Activated CD4-positive, alpha-beta T cell treated with anti-CD3 and anti-CD28 coated beads, Interleukin-2, Interleukin-6, amounts not matched to agents 100 ng/mL and 50 ng/mL, durations not matched to agents 16 hours and 8 hours (primary cell): ENCODE measurements around the gene ZNF740.

Experiments used
- DNase-seq: peaks from one replicate; pipeline ENCODE4 v3.0.0-alpha.2; 2020

Gene ZNF740

DNA sequence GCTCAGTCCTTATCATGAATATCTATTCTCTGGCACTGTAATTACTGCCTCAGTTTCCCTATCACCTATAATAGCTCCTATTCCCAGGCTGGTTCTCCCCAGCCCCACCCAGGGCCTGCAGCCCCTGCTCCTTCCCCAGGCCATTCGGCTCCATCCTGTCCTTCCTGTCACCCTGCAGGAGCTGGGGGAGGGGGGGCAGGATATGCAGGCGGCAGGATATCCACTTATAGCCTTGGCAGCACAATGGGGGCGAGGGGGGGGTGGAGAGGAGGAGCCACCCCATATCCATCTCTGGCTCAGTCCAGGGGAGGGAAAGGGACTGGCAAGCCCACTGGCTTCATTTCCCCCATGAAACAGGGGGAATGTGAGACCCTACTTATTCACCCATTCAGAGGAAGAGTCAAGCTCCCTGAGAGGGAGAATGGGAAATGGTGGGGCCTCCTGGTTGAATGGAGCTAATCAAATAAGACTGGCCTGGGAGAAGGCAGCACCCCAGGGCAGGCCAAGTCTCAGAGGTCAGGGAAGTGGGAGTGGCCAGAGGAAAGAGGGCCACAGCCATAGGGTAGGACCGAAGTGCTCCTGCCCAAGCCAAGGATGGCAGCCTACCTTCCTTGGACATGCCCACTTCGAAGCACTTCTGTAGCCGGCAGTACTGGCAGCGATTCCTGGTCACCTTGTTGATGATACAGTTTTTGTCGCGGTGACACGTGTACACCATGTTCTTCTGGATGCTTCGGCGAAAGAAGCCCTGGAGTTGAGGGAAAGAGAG is 34.3 kb downstream of the ZNF740 start:
- DNase-seq: no peak

DNA sequence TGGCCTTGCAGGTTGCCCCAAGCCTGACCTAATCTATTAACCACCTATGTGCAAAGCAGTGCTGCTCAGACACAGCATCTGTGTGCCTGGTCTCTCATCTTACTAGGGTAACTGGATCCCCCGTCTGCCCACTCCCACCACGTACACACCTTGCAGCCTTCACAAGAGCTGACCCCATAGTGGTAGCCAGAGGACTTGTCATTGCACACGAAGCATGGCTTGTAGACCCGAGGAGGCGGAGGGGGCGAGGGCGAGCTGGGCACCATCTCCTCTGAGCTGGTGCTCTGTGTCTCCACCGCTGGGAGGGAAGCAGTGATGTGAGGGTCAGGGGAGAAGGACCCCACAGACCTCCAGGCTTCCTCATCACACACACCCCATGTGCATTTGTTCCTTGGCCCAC is 35.0 kb downstream of the ZNF740 start:
- DNase-seq: no peak

DNA sequence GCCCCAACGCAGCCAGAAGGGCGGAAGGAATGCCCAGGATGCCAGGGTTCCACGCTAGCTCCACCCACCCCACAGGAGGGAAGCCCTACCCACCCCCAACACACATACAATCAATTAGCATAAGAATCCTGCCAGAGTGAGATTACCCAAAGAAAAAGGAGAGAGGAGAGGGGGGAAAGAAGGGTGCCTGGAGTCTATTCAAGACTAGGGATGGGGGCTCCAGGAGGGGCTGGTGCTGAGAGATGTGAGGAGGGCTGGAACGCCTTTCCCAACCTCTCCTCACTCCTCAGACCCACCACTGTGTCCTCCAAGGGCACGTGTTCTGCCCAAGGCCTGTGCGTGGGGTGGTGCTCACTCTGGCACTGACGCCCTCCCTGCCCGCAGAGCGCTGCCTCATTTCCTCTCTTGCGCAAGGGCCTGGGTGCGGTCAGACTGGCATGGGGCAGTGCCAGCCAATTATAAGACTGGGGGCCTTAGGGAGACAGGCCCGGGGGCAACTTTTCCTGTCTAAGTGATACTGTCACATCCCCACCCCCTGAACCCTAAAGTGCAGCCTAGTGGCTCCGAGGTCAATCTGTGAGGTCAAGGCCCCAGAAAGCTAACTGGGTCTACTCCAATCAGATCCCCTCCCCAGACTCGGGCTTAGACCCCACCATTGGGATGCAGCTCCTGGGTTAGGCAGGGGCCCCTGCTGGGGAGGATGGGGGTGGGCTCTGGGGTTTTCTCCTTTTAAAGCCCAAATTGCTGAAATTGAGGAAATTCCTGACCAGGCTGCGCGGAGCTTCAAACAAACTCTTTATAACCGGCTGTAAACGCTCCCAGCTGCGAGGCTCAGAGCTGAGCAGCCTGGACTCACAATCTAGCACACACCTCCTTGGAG is 36.8 kb downstream of the ZNF740 start:
- peak; percentile 81 for DNase-seq

DNA sequence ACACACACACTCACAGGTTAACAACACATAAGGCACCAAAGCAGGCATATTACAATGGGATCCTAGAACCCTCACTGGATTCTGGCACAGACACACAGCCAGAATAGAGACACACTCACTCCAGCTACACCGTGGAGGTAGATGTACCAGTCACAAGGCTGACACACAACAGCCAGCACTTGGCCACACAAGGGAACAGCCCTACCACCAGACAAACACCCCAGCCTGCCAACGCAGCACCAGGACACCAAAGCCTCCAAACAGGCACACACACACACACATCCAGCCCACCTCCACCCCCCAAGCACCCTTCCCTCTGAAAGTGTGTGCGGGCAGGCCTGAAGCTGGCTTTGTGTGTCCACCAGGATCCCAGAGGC is 37.4 kb downstream of the ZNF740 start:
- DNase-seq: no peak

DNA sequence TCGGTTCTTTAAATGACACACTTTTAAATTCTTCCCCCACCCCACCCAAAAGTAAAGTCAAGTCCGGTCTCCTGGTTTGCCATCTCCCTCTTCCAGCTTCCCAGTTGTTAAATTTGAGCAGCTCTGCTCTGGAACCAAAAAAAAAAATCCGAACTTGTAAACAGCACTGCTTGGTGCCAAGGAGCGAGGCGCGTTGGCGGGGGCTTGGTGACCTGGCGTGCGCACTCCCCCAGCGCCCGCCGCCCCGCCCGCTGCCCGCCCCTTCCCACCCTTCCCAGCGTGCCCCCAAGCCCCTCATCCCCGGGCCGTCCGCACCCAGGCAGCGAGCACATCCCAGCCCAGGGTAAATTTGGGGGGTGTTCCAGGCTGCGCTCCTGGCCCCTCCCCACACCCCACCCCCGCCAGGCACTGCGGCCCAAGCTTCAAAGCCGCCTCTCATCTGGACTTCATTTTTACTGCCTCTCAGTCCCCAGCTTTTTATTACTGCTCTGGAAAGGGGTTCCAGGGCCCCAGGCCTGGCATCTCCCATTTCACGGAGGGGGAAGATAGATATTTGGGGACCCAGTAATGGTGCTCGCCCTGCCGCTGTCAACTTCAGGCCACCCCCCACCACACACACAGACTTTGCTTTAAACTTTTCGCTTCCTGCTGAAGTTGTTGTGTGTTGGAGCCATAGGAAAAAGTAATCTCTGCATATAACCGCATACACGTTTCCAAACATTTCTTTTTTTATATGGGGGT is 38.2 kb downstream of the ZNF740 start:
- no peak for DNase-seq

DNA sequence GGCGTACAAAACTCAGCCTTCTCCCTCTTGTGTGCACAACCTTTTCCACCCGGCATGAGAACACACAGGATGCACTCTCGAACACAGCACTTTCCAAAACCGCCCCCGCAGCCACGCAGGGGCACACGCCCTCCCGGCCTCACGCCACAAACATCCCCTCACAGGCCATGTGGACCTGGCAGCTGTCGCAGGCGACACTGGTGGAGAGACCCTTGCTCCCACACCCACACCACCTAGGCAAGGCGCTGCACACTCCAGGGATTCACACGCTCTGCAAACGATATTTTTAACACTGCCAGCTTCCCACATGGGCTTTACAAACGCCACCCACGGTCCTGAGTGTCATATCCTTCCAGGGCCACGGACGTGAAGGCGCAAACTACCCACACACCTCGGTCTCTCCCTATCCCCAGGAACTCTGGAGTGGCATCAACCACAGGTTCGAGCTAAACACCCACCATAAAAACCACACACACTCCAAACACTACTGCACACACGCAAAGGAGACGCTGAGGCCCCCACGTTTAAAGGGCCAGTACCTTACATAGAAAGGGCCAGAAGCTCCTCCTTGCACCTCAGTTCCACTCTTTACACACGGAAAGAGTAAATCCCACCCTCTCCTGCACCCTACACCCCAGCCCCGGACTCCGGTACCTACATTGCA is 38.9 kb downstream of the ZNF740 start:
- peak; percentile 78 for DNase-seq

DNA sequence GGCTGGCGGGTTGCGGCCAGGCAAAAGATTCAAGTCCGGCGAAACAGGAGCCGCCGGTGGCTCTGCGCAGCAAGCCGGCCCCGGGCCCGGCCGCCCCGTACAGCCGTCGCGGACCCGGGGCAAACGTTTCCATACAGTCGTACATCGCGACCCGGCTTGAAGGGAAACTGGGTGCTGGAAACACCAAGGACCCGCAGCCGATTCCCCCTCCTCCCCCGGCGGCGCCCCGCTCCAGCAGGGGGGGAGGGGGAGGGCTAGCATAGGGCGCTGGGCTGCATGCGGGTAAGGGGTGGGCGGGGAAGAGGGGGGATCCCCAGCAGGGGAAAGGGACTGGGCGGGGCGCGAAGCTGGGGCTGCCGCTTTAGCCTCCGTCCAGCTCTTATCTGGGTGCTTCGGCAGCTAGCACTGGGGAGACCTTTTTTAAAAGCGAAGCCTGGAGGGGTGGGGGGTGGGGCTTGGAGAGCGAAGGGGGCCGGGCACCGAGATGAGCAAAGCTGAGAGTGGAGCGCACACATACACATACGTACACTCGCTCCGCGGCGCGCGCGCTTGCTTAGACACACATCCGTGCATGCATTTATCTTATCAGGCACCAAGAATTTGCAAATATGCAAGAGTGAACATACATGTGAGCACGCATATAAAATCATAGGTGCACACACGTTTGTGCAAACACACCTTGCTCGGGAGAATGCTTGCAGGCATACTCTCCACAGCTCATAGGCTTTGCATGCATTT is 39.6 kb downstream of the ZNF740 start:
- DNase-seq: peak; percentile 87

DNA sequence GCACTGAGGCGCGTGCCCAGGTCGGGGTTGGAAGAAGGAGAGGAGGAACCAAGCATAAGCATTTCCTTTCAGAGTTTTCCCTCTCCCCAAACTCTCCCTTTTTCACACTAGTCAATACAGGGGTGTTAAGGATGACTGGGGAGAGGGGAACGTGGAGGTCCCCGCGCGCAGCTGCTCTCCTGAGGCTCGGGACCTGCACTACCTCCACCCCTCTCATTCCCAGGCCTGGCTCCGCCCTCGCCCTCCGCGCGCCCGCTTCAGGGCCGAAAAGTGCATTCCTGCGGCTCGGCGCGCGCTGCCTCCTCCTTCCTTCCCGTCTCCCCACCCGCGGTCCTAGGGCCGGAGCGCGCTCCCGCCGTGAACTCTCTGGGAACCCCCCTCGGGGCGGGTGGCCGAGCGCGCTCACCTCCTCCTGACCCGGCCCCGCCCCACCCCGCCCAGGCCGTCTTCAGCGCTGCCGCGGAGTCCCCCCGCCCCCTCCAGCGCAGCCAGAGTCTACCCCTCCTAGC is 40.2 kb downstream of the ZNF740 start:
- peak; percentile 94 for DNase-seq

DNA sequence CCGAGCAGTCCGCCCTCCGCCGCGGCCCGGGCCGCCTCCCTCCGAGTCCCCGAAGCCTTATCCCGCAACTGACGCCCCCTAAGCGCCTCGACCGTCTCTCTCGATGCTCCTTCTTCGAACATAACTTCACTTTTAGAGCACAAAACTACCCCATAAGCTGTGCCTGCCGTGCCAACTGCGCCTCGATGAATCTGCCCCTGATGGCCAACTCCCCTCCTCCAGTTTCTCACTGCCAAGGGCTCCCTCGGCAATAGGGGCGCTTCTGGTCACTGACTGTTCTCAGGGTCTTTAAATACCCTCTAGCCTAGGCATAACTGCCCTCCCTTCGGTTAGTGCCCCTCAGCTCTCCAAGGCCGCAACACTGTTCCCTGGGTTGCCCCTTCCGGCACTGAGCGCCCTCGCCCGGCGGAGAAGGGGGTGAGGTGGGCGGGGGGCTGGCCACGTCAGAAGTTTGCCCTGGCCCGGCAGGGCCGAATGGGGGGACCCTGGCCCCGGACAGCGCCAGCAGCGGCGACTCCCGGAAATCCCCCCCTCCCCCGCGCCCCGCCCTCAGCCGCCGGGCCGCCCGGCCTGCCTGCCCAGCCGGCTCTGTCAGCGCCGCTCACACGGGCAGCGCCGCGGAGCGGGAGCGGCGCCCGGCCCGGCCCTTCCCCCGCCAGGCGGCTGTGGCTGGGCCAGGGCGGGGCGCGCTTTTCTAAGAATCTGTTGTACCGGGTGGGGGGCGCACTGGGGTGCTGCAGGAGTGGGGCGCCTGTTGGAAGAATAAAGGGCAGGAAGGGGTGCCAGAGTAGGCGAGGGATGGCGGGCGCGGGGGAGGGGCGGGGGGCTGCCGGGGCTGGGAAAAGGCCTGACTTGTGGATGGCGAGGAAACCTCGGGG is 40.9 kb downstream of the ZNF740 start:
- DNase-seq: peak; percentile 63

DNA sequence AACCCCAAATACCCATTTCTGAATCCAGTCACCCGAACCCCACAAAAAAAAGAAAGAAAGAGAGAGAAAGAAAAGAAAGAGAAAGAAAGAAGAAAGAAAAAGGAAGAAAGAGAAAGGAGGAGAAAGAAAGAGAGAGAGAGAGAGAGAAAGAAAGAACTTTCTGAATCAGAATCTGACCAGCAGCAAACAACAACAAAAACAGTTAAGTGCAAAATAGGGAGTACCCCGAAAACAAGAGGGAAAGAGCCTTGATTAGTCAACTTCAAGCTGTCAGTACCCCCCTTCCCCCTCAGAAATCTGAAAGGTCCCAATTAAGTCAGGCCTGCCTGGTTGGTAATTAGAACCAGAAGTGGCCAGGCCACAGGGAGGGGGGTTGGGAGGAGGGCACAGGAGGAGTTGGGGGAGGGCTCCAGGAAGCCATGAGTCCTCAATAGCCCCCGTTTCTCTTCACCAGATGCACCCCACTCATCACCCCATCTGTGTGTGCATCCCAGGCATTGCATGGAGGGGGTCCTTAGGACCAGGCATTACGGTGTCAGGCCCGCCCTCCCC is 41.7 kb downstream of the ZNF740 start:
- no peak for DNase-seq

DNA sequence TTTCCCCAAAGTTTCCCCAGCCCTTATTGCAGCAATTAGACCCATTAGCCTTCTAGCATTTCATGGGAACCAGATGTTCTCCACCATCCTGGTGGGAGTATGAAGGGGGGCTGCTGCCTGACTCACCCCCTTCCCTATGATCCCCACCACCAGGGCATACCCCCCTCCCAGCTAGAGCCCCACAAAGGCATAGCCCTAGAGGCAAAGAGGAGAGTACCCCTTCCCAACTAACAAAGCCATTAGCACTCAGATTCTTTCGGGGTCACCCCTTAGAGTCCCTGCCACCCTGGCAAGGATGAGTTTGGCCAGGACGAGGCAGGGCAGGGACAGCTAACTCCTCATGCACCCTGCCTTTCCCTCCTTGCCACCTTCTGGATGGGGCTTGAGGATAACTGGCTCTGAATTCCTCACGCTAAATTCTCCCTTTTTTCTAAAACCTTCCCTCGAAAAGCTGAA is 42.3 kb downstream of the ZNF740 start:
- DNase-seq: no peak

DNA sequence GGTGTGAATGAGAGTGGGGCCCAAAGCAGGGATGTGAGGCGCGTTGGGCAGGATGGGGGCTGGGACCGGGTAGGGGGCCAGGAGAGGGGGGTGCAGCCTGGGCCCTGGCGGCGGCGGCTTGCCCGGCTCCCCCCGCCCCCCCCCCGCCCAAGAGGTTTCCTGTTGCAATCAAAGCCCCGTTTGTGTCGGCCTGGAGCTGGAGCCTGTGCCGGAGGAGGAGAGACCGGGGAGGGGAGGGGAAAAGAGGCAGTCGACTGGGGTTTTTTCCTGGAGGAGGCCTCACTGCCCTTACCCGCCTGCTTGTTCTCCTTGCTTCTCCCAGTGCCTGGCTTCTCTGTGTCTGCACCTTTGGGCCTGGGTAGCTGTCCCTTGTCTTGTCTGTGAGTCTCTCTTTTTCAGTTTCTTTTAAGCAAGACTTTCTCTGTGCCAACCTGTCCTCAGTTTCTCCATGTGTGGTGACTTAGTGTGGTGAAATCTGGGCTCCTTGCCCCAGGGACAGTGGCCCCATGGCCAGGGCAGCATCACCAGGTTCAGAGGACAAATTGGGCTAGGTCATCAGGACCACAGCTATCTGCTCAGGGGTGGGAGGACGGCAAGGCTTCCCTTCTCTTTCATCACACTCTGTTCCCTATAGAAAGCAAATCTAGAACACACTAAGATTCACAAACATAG is 43.0 kb downstream of the ZNF740 start:
- no peak for DNase-seq

DNA sequence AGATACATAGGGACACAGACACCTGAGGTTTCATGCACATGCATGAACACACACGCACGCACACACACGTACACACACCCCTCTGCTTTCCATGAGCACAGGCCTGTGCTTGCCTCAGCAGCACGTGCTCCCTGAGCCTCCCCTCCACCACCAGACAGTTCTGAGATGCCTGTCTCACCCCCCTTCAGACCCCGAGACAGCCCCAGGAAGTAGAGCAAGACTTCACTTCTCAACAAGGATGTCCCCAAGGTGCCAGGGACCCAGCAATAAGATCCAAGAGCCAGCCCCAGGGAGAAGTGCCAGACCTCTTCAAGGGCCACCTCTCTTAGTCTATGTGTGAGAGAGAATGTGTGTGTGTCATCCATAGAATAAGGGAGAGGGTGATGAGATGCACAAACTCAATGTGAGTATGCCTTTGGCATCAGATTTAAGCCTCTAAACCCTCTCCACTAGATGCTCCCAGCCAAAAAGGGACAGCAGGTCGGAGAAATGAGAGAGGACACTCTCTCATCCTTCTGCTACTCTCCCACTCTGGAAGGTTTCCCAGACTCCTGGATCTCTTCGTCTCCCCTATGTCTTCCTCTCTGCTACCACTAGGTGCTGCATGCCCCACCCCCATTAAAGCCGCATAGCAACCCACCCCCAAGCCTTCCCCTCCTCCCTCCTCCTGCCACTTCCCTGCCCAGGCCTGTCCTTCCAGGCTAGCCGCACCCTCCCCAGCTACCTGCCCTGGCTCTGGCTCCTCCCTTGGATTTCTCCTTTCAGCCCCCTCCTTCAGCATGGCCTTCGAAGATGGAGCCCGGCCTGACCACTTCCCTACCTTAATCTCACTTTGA is 43.8 kb downstream of the ZNF740 start:
- DNase-seq: no peak

DNA sequence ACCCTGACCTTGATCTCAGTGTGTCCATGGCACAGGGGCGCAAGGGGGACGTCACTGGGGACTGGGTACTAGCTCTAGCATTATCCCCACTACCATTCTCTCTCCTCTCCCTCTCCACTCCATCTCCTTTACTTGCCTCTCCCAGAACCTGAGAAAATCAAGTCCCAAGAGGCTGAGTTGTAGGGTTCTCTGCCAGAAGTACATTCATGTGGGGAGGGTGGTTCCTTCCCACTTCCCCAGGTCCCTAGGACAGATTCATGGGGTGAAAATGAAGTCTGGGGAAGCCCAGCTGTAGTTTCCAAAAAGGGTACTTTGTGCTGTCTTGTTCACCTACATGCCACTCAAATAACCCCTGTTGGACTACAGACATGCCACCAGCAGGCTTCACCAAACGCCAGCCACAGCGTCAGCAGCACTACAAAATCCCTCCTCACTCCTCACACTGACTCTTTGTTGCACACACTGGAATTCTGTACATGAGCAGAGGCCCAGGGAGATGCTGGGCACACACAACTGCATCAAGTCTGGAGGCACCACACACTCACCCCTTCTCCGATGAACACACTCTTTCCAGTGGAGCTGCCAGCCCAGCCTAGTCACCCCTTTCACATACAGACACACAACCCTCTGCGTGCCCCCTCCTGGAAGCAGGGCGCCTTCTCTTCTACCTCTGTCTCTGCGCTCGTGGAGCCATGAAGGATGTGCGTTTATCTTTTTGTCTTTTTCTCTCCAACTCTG is 44.5 kb downstream of the ZNF740 start:
- DNase-seq: no peak

DNA sequence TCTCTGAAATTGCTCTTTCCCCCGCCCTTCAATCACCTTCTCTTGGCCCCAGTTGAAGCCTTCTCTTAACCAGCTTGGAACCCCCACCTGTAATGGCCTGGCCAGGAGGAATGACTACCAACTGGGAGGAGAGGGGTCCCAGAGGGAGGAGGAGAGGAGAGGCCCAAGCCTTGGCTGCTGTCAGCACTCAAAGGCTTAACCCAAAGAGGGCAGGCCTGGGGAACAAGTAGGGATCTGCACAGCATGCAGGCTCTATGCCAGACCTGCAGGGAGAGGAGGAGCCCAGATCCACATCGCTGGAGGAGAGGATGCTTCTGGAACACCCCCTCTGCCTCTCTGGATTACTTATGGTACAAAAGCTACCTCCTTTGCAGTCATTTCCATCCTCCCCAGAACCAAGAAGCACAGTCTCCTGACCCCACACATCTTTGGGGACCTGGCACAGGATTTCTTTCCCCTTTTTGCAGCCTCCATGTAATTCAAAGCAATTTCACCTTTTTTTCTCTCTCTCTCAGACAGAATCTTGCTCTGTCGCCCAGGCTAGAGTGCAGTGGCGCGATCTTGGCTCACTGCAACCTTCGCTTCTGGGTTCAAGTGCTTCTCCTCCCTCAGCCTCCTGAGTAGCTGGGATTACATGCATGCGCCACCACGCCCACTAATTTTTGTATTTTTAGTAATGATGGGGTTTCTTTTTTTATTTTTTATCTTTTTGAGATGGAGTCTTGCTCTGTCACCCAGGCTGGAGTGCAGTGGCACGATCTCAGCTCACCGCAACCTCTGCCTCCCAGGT is 45.3 kb downstream of the ZNF740 start:
- DNase-seq: no peak

DNA sequence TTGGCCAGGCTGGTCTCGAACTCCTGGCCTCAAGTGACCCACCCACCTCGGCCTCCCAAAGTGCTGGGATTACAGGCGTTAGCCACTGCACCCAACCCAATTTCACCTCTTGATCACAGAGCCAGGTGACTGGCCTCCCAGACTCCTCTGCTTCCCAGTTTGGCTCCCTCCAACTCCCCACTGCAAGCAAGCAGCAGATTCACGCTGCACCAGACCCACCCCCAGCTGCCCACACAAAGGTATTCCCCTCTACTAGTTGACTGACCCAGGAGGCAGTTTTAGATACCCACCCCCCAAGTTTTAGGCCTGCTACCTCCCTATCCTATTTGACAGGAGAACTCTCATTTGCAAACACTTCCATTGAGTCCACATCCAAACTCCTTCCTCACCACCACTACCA is 46.3 kb downstream of the ZNF740 start:
- DNase-seq: no peak

DNA sequence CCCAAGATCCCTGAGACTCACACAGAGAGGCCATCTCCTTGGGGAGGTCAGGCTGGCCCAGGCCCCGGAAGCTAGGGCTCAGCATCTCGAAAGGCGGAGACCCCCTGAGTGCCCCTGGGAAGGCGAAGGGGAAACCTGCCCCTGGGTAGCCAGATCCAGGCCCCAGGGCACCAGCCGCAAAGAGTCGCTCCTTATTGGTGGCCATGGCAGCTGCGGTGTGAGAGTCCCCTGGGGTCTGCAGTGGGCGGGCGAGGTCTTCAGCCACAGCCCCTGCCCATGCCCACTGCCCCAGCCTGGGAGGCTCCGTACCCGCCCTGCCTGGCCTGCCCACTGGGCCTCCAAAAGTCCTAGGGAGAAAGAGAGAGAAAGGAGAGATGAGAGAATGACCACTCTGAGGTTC is 46.8 kb downstream of the ZNF740 start:
- no peak for DNase-seq
